Activated CD4-positive, alpha-beta T cell treated with anti-CD3 and anti-CD28 coated beads, Interleukin-2, amount 10 ng/mL, durations not matched to agents 24 days and 14 days (primary cell): ENCODE measurements around the gene ABCA6. TPM values are rescaled to one million over a fixed set of nuclear protein-coding genes. Genes with fewer than 3 reads are reported as not detected.

ENCODE experiments used
- DNase-seq: peaks from one replicate; pipeline ENCODE4 v3.0.0; 2022
- H3K27ac Mint-ChIP-seq: one replicate; pipeline ENCODE4 v1.8.0; 2022; ENCODE audit warnings: mild to moderate bottlenecking, mixed read lengths
- H3K27me3 Mint-ChIP-seq: one replicate; pipeline ENCODE4 v1.8.0; 2022; ENCODE audit warnings: mixed read lengths
- H3K36me3 Mint-ChIP-seq: one replicate; pipeline ENCODE4 v1.8.0; 2022; ENCODE audit warnings: low read depth, mild to moderate bottlenecking, mixed read lengths
- H3K4me1 Mint-ChIP-seq: one replicate; pipeline ENCODE4 v1.8.0; 2021; ENCODE audit warnings: mixed read lengths
- H3K4me3 Mint-ChIP-seq: one replicate; pipeline ENCODE4 v1.8.0; 2022; ENCODE audit warnings: mild to moderate bottlenecking, moderate library complexity, mixed read lengths
- H3K9me3 Mint-ChIP-seq: one replicate; pipeline ENCODE4 v1.8.0; 2021; ENCODE audit warnings: mixed read lengths
- intact Hi-C: fragments of 100-400 bp; cut with micrococcal nuclease; formaldehyde crosslinking; loops from one replicate; pipeline ENCODE4 v1.15.1; 2023
- total RNA-seq: library from RNA; stranded (reverse); gene quantifications from 2 replicates; pipeline ENCODE4 v1.2.3, GENCODE V29; 2022

Gene ABCA6
- total RNA-seq, 1 donor from 2014 or later, result not detected

GRCh38 chr17:69044371-69044770 is 97.3 kb downstream of the ABCA6 start:
- no peak for DNase-seq
- Mint-ChIP-seq H3K27me3 (no peaks in the 10 kb centered on the region), H3K27ac (no peak overlapping the region), H3K4me3 (no peak overlapping the region), H3K9me3 (no peaks in the 10 kb centered on the region), H3K36me3 (no peaks in the 10 kb centered on the region), H3K4me1 (peaks cover 16% of the 10 kb centered on the region)
- intact Hi-C loops, result no loop called here

GRCh38 chr17:69043098-69043734 is 98.5 kb downstream of the ABCA6 start:
- DNase-seq, result no peak
- Mint-ChIP-seq H3K36me3 (no peaks in the 10 kb centered on the region), H3K27ac (no peak overlapping the region), H3K4me1 (peaks cover 7% of the 10 kb centered on the region), H3K4me3 (no peak overlapping the region), H3K9me3 (peaks cover 8% of the 10 kb centered on the region), H3K27me3 (no peaks in the 10 kb centered on the region)
- intact Hi-C loops, result no loop called here

GRCh38 chr17:69042308-69042707 is 99.4 kb downstream of the ABCA6 start:
- DNase-seq, result no peak
- peaks cover 2% of the 10 kb centered on the region for H3K4me1 Mint-ChIP-seq
- no peak overlapping the region for H3K4me3 Mint-ChIP-seq
- no peaks in the 10 kb centered on the region for H3K36me3 Mint-ChIP-seq
- H3K9me3 Mint-ChIP-seq, result peaks cover 11% of the 10 kb centered on the region
- intact Hi-C loops, result no loop called here
- H3K27ac Mint-ChIP-seq, result no peak overlapping the region
- no peaks in the 10 kb centered on the region for H3K27me3 Mint-ChIP-seq

GRCh38 chr17:69031839-69032238 is 109.9 kb downstream of the ABCA6 start:
- H3K27me3 Mint-ChIP-seq, result peaks cover 1% of the 10 kb centered on the region
- no peaks in the 10 kb centered on the region for H3K9me3 Mint-ChIP-seq
- H3K4me1 Mint-ChIP-seq, result no peaks in the 10 kb centered on the region
- DNase-seq, result no peak
- H3K27ac Mint-ChIP-seq, result no peak overlapping the region
- H3K4me3 Mint-ChIP-seq, result no peak overlapping the region
- intact Hi-C loops, result no loop called here
- no peaks in the 10 kb centered on the region for H3K36me3 Mint-ChIP-seq

- intact Hi-C loops, result no loop called here
- Mint-ChIP-seq H3K27ac (no peak overlapping the region), H3K9me3 (no peaks in the 10 kb centered on the region), H3K4me3 (no peak overlapping the region), H3K27me3 (peaks cover 2% of the 10 kb centered on the region), H3K36me3 (no peaks in the 10 kb centered on the region), H3K4me1 (no peaks in the 10 kb centered on the region)
- no peak for DNase-seq
These were observed 111.5 kb downstream of the ABCA6 start for GRCh38 chr17:69030169-69030568.

Other genes starting within 250 kb of the ABCA6 start
- gene ABCA8, start 186.5 kb downstream of the ABCA6 start, total RNA-seq, result not detected in 2 replicates
- gene ABCA9, start 81.0 kb downstream of the ABCA6 start, total RNA-seq, result 0.07 TPM in 1 of 2 replicates, not detected in the other
- gene ABCA10, start 86.9 kb upstream of the ABCA6 start, total RNA-seq, result 0.24 and 0.37 TPM in 2 replicates
- 12.0 and 13.3 TPM in 2 replicates for gene ABCA5, start 185.2 kb upstream of the ABCA6 start, total RNA-seq